GM13976 (cell line): Measurements from ENCODE around the gene SRD5A2.

Experiments used
- DNase-seq: peaks from one replicate; pipeline ENCODE4 v3.0.0; 2012; ENCODE audit warnings: low spot score
- CTCF ChIP-seq: IDR thresholded peaks from 2 replicates; pipeline ENCODE4 v1.5.1; 2012; ENCODE audit warnings: borderline replicate concordance, mild to moderate bottlenecking; ENCODE audit not compliant: insufficient read depth; ENCODE audit errors: extremely low read depth, missing control alignments, control extremely low read depth
- in situ Hi-C: fragments of 300-500 bp; cut with MboI; formaldehyde crosslinking; loops from one replicate; pipeline ENCODE4 v1.12.0; 2022; ENCODE audit warnings: low sequenced_read_pairs, mixed read lengths, inconsistent platforms; ENCODE audit not compliant: unreplicated experiment

Gene SRD5A2

GRCh38 chr2:31525876-31526275, 54.9 kb downstream of the SRD5A2 start:
- in situ Hi-C loops: no loop called here
- DNase-seq: no peak
- TF ChIP-seq CTCF: no peak

GRCh38 chr2:31524592-31524991, 56.1 kb downstream of the SRD5A2 start:
- in situ Hi-C loops: no loop called here
- DNase-seq: no peak
- TF ChIP-seq CTCF: no peak

GRCh38 chr2:31523871-31524492, 56.8 kb downstream of the SRD5A2 start:
- in situ Hi-C loops: no loop called here
- peak; percentile 66 for TF ChIP-seq CTCF
- peak; percentile 27 for DNase-seq

GRCh38 chr2:31522786-31523185, 58.0 kb downstream of the SRD5A2 start:
- in situ Hi-C loops: no loop called here
- TF ChIP-seq CTCF: no peak
- DNase-seq: no peak

GRCh38 chr2:31517442-31518203, 63.1 kb downstream of the SRD5A2 start:
- no peak for TF ChIP-seq CTCF
- no peak for DNase-seq
- in situ Hi-C loops: no loop called here

- in situ Hi-C loops: no loop called here
- no peak for TF ChIP-seq CTCF
- no peak for DNase-seq
These were observed 65.2 kb downstream of the SRD5A2 start for GRCh38 chr2:31515586-31515985.
